ENCODE measurements around the gene CHRDL2. TPM values are rescaled to one million over a fixed set of nuclear protein-coding genes. Genes with fewer than 3 reads are reported as not detected.

Gene CHRDL2
- total RNA-seq, 2 experiments from 2014 or later: not detected

- Mint-ChIP-seq H3K4me3 (no peak overlapping the region), H3K9me3 (no peaks in the 10 kb centered on the region), H3K36me3 (ENCODE audit: low read depth) (no peaks in the 10 kb centered on the region), H3K4me1 (ENCODE audit: low read depth) (peaks cover 22% of the 10 kb centered on the region), H3K27me3 (peaks cover 5% of the 10 kb centered on the region), H3K27ac (no peak overlapping the region)
- ATAC-seq: no peak
- TF ChIP-seq, protein P1, sequence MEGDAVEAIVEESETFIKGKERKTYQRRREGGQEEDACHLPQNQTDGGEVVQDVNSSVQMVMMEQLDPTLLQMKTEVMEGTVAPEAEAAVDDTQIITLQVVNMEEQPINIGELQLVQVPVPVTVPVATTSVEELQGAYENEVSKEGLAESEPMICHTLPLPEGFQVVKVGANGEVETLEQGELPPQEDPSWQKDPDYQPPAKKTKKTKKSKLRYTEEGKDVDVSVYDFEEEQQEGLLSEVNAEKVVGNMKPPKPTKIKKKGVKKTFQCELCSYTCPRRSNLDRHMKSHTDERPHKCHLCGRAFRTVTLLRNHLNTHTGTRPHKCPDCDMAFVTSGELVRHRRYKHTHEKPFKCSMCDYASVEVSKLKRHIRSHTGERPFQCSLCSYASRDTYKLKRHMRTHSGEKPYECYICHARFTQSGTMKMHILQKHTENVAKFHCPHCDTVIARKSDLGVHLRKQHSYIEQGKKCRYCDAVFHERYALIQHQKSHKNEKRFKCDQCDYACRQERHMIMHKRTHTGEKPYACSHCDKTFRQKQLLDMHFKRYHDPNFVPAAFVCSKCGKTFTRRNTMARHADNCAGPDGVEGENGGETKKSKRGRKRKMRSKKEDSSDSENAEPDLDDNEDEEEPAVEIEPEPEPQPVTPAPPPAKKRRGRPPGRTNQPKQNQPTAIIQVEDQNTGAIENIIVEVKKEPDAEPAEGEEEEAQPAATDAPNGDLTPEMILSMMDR (IDR thresholded peaks at IDR 0.05): no peak
- POLR2A ChIA-PET: no interaction called here
- intact Hi-C loops (cut with micrococcal nuclease): no loop called here
- DNase-seq: no peak
- CTCF ChIA-PET: interaction anchor here (0.7 to 1.6 kb wide), 2 partner anchors 17 to 41 kb away, joined by 4 to 8 read pairs; no protein-coding TSS in a partner anchor
These were observed 12.4 kb upstream of the CHRDL2 start for GRCh38 chr11:74743640-74744039.

DNA sequence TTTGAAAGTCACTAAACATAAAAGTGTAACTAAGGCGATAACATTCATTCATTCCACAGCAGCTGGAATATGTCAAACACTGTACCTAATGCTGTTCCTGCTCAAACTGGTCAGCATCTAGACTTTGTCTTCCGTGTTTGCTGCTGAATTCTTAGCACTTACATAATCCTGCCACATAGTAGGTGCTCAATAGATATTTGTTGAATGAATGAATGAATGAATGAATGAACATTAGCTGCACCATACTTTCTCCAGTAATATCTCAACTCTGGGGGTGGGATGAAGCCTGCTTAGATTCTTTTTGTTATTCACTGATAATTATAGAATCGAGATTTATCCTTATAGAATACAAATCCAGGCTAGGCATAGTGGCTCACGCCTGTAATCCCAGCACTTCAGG, 10.8 kb upstream of the CHRDL2 start:
- Mint-ChIP-seq H3K4me3 (no peak overlapping the region), H3K27ac (no peak overlapping the region), H3K27me3 (peaks cover 11% of the 10 kb centered on the region), H3K9me3 (no peaks in the 10 kb centered on the region), H3K4me1 (ENCODE audit: low read depth) (peaks cover 12% of the 10 kb centered on the region), H3K36me3 (ENCODE audit: low read depth) (no peaks in the 10 kb centered on the region)
- intact Hi-C loops (cut with micrococcal nuclease): no loop called here
- DNase-seq: no peak
- TF ChIP-seq, protein P1 (IDR thresholded peaks at IDR 0.05): no peak
- ATAC-seq: no peak
- ChIA-PET POLR2A (no interaction called here), CTCF (interaction anchor here (1.0 to 6.4 kb wide), 2 partner anchors 15 to 40 kb away, joined by 3 to 64 read pairs; no protein-coding TSS in a partner anchor)

GRCh38 chr11:74739546-74740270, 8.5 kb upstream of the CHRDL2 start:
- TF ChIP-seq, protein P1 (IDR thresholded peaks at IDR 0.05): peak; percentile 78
- Mint-ChIP-seq H3K4me3 (no peak overlapping the region), H3K27ac (no peak overlapping the region), H3K4me1 (ENCODE audit: low read depth) (peaks cover 8% of the 10 kb centered on the region), H3K27me3 (peaks cover 15% of the 10 kb centered on the region), H3K36me3 (ENCODE audit: low read depth) (no peaks in the 10 kb centered on the region), H3K9me3 (no peaks in the 10 kb centered on the region)
- peak; percentile 40 for DNase-seq
- intact Hi-C loops (cut with micrococcal nuclease): no loop called here
- ATAC-seq: peak; percentile 91
- ChIA-PET POLR2A (interaction anchor here (0.6 kb wide), 2 partner anchors 41 to 100 kb away, joined by 3 to 4 read pairs; no protein-coding TSS in a partner anchor), CTCF (interaction anchor here (0.6 to 6.4 kb wide), 45 partner anchors 8 to 1144 kb away, joined by 3 to 64 read pairs (median 3); partner anchors contain the start of gene RNF169)

GRCh38 chr11:74736031-74736430, 4.8 kb upstream of the CHRDL2 start:
- TF ChIP-seq, protein P1 (IDR thresholded peaks at IDR 0.05): no peak
- CTCF ChIA-PET: interaction anchor here (1.2 to 2.5 kb wide), 3 partner anchors 10 to 35 kb away, joined by 6 to 13 read pairs (median 6); no protein-coding TSS in a partner anchor
- Mint-ChIP-seq H3K36me3 (ENCODE audit: low read depth) (no peaks in the 10 kb centered on the region), H3K27me3 (peaks cover 36% of the 10 kb centered on the region), H3K4me1 (ENCODE audit: low read depth) (peaks cover 8% of the 10 kb centered on the region), H3K27ac (no peak overlapping the region), H3K4me3 (no peak overlapping the region), H3K9me3 (no peaks in the 10 kb centered on the region)
- no peak for ATAC-seq
- no peak for DNase-seq
- intact Hi-C loops (cut with micrococcal nuclease): no loop called here
- POLR2A ChIA-PET: no interaction called here

GRCh38 chr11:74735365-74735928, 4.2 kb upstream of the CHRDL2 start:
- Mint-ChIP-seq H3K4me3 (no peak overlapping the region), H3K27me3 (peaks cover 41% of the 10 kb centered on the region), H3K9me3 (no peaks in the 10 kb centered on the region), H3K27ac (no peak overlapping the region), H3K4me1 (ENCODE audit: low read depth) (peaks cover 8% of the 10 kb centered on the region), H3K36me3 (ENCODE audit: low read depth) (no peaks in the 10 kb centered on the region)
- ATAC-seq (no peak), DNase-seq (no peak)
- ChIA-PET POLR2A (no interaction called here), CTCF (interaction anchor here (1.0 to 2.5 kb wide), 4 partner anchors 10 to 34 kb away, joined by 3 to 13 read pairs (median 6); no protein-coding TSS in a partner anchor)
- TF ChIP-seq, protein P1 (IDR thresholded peaks at IDR 0.05): no peak
- intact Hi-C loops (cut with micrococcal nuclease): no loop called here

All from activated CD8-positive, alpha-beta T cell treated with anti-CD3 and anti-CD28 coated beads for 36 hours (primary cell).